ENCODE data around the gene STX10. TPM values are rescaled to one million over a fixed set of nuclear protein-coding genes. Genes with fewer than 3 reads are reported as not detected.

The STX10 gene
- total and polyA plus RNA-seq, 2 experiments from 2014 or later, result 66.5 to 82.2 TPM

DNA sequence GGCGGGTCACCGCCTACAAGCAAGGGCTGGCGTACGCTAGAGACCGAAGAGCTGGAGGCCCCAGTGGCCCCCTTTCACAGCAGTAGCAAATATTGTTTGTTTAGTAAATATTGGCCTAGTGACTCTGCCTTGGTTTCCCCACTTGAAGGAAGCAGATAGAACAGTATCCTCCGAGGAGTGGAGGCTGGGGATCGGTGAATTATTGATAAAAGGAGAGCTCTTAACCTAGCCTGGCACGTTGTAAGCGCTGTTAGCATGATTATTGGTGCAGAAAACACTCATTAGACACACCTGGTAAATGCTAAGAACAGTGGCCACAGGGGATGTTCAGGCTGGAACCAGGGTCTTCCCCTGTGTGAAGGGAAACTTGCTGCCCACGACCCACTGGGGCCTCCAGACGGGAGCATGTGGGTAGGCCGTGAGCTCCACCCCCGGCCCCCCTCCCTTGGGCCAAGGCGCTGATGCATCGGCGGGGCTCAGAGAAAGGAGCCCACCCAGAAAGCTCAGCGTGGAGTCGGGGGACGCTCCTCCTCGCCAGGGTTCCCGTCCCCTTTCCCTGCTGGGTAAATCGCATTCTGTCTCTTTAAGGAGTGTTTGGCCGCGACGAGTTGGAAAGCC is 2.3 kb upstream of the STX10 start:
- DNase-seq (ENCODE audit: low spot score), result no peak
- peaks cover 23% of the 10 kb centered on the region for H3K4me1 ChIP-seq (ENCODE audit: insufficient read depth)
- peaks cover 16% of the 10 kb centered on the region for H4K20me1 ChIP-seq (ENCODE audit: insufficient read depth, poor library complexity, severe bottlenecking)
- H3K27ac ChIP-seq, result peak overlapping the region; percentile 99
- H3K79me2 ChIP-seq, result peaks cover 48% of the 10 kb centered on the region
- H3K9me2 ChIP-seq (replicated peaks; ENCODE audit: insufficient read depth), result no peaks in the 10 kb centered on the region
- WGBS (ENCODE audit: low lambda C conversion rate, missing lambda C conversion rate), result 1% methylated on average over 25 of the region's 25 CpGs
- peak overlapping the region; percentile 58 for H3K4me3 ChIP-seq
- peak overlapping the region; percentile 96 for H3K4me2 ChIP-seq
- no peak overlapping the region for H2AFZ ChIP-seq
- H3K27me3 ChIP-seq, result no peaks in the 10 kb centered on the region
- no peaks in the 10 kb centered on the region for H3K9me3 ChIP-seq (ENCODE audit: low read depth)
- TF ChIP-seq, protein P1, sequence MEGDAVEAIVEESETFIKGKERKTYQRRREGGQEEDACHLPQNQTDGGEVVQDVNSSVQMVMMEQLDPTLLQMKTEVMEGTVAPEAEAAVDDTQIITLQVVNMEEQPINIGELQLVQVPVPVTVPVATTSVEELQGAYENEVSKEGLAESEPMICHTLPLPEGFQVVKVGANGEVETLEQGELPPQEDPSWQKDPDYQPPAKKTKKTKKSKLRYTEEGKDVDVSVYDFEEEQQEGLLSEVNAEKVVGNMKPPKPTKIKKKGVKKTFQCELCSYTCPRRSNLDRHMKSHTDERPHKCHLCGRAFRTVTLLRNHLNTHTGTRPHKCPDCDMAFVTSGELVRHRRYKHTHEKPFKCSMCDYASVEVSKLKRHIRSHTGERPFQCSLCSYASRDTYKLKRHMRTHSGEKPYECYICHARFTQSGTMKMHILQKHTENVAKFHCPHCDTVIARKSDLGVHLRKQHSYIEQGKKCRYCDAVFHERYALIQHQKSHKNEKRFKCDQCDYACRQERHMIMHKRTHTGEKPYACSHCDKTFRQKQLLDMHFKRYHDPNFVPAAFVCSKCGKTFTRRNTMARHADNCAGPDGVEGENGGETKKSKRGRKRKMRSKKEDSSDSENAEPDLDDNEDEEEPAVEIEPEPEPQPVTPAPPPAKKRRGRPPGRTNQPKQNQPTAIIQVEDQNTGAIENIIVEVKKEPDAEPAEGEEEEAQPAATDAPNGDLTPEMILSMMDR (IDR thresholded peaks at IDR 0.05; ENCODE audit: poor library complexity), result no peak
- TF ChIP-seq EZH2phosphoT487 (IDR thresholded peaks at IDR 0.05; ENCODE audit: low read depth, severe bottlenecking, unreplicated experiment) (no peak), EZH2 (IDR thresholded peaks at IDR 0.05; ENCODE audit: borderline replicate concordance) (no peak)
- H3K36me3 ChIP-seq (replicated peaks; ENCODE audit: insufficient read depth, low read depth), result no peaks in the 10 kb centered on the region

DNA sequence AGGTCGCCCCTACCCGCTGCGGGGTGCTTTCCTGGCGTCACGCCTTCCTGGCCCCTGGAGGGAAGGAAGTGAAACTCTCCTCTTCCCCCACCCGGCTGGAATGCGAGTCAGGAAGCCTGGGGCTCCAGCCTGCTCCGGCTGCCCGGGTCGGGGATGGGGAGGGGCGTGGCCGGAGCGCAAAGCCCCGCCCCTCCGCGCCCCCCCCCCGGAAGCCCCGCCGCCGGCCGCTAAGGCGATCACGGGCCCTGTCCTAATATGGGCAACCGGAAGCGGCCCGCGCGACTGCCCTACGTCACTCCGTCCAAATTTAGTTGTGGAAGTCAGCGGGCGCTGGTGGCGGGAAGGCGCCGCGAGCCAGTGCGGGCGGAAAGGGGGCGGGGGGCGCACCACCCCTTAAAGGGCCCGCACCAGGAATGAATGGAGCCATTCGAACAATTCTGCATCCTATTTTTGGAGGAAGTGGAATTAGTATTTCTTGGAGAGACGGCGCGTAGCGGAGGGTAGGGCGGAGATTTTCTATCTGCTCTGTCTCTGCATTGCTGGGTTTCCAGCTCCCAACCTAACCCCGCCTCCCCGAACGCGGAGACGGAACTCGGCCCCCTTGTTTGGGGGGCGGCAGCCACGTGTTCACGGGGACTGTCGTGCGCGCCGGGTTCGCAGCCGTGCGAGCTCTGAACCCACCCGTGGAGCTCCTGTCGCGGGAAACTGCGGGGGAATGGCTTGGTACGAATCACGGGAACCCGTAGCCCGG is 1.6 kb upstream of the STX10 start:
- DNase-seq (ENCODE audit: low spot score), result peak; percentile 99
- Histone ChIP-seq H2AFZ (no peak overlapping the region), H3K9me3 (ENCODE audit: low read depth) (no peaks in the 10 kb centered on the region), H3K27ac (peak overlapping the region; percentile 100), H3K4me2 (peak overlapping the region; percentile 96), H3K4me1 (ENCODE audit: insufficient read depth) (peaks cover 23% of the 10 kb centered on the region), H4K20me1 (ENCODE audit: insufficient read depth, poor library complexity, severe bottlenecking) (peaks cover 16% of the 10 kb centered on the region), H3K4me3 (peak overlapping the region; percentile 58), H3K36me3 (replicated peaks; ENCODE audit: insufficient read depth, low read depth) (no peaks in the 10 kb centered on the region), H3K9me2 (replicated peaks; ENCODE audit: insufficient read depth) (no peaks in the 10 kb centered on the region), H3K27me3 (no peaks in the 10 kb centered on the region), H3K79me2 (peaks cover 52% of the 10 kb centered on the region)
- TF ChIP-seq, protein P1 (IDR thresholded peaks at IDR 0.05; ENCODE audit: poor library complexity), result no peak
- no peak for TF ChIP-seq EZH2phosphoT487 (IDR thresholded peaks at IDR 0.05; ENCODE audit: low read depth, severe bottlenecking, unreplicated experiment)
- TF ChIP-seq EZH2 (IDR thresholded peaks at IDR 0.05; ENCODE audit: borderline replicate concordance), result no peak
- 1% methylated on average over 57 of the region's 71 CpGs for WGBS (ENCODE audit: low lambda C conversion rate, missing lambda C conversion rate)

DNA sequence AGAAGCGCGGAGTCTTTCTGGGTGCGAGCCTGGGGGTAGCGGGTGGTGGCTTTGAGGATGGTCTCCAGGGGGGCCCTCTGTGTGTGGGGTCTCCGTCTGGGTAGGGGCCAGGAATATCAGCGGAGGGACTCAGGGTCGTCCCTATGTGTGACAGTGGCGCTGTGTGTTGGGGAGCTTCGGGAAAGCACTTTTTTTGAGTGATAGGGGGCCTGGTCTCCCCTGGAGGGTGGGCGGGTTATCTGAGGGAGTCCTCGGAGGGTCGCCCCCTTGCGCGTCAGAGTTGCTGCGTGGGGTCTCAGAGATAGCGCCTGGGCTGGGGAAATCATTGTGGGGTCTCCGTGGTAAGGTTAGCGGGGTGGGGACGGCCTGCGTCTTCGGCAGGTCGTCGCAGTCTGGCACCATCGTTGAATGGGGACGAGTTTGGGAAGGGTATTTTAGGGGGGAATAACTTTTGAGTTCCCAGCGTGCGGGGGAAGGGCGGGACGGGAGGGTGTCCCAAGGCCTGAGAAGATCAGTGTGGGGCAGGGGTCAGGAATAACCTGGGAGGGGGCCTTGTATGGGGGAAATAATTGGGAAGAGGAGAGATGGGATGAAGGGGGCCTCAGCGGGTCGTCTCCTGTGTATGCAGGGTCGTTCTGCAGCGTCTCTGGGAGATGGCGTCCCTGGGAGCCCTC is 893 bp upstream of the STX10 start:
- Histone ChIP-seq H4K20me1 (ENCODE audit: insufficient read depth, poor library complexity, severe bottlenecking) (peaks cover 16% of the 10 kb centered on the region), H3K36me3 (replicated peaks; ENCODE audit: insufficient read depth, low read depth) (no peaks in the 10 kb centered on the region), H3K9me2 (replicated peaks; ENCODE audit: insufficient read depth) (no peaks in the 10 kb centered on the region), H3K79me2 (peaks cover 52% of the 10 kb centered on the region), H3K4me1 (ENCODE audit: insufficient read depth) (peaks cover 19% of the 10 kb centered on the region), H3K27ac (peak overlapping the region; percentile 100), H3K27me3 (no peaks in the 10 kb centered on the region), H3K4me2 (peak overlapping the region; percentile 89), H3K9me3 (ENCODE audit: low read depth) (no peaks in the 10 kb centered on the region), H3K4me3 (peak overlapping the region; percentile 76), H2AFZ (no peak overlapping the region)
- WGBS (ENCODE audit: low lambda C conversion rate, missing lambda C conversion rate), result 2% methylated on average over 17 of the region's 34 CpGs
- peak; percentile 35 for DNase-seq (ENCODE audit: low spot score)
- no peak for TF ChIP-seq EZH2 (IDR thresholded peaks at IDR 0.05; ENCODE audit: borderline replicate concordance)
- TF ChIP-seq, protein P1 (IDR thresholded peaks at IDR 0.05; ENCODE audit: poor library complexity), result no peak
- TF ChIP-seq EZH2phosphoT487 (IDR thresholded peaks at IDR 0.05; ENCODE audit: low read depth, severe bottlenecking, unreplicated experiment), result no peak

All from hepatocyte (in vitro differentiated cells).